Choroid plexus epithelial cell (primary cell): ENCODE results near the gene HLA-E.
"Not testable (repeated sequence)": the region's sequence is repeated elsewhere in the genome, so short reads cannot be mapped to it uniquely, and the experiment has no call there.

Experiments used
- DNase-seq: peaks from one replicate; pipeline ENCODE4 v3.0.0-alpha.2; 2010; ENCODE audit warnings: low read depth
- H3K4me3 ChIP-seq: 2 replicates; pipeline ENCODE4 v1.5.1; 2011; ENCODE audit warnings: low read depth, mild to moderate bottlenecking, control low read depth, low read length, moderate library complexity
- TF ChIP-seq, protein P1 (sequence below): conservative IDR thresholded peaks from 2 replicates; pipeline ENCODE4 v1.5.1; 2011; ENCODE audit warnings: low read depth, mild to moderate bottlenecking, control low read depth, inconsistent platforms, low read length, moderate library complexity

Gene HLA-E

DNA sequence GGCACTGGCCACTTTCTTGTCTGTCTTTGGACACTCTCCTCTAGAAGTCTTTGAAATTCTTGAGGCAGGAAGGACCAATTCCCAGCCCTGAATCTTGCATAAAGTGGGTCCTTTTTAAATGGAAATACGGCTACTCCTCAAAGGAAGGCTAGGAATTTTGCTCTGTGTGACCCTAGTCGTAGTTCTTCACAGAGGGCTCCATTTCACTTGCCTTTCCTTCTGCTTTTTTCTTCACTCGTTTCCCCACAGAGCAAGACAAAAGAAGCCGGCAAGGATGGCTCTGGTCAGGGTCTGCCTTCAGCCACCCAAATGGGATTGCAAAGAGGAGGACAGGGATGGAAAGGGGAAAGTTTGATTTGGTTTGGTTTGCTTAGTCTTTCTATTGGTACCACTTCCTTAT lies 25.8 kb downstream of the HLA-E start:
- TF ChIP-seq, protein P1, sequence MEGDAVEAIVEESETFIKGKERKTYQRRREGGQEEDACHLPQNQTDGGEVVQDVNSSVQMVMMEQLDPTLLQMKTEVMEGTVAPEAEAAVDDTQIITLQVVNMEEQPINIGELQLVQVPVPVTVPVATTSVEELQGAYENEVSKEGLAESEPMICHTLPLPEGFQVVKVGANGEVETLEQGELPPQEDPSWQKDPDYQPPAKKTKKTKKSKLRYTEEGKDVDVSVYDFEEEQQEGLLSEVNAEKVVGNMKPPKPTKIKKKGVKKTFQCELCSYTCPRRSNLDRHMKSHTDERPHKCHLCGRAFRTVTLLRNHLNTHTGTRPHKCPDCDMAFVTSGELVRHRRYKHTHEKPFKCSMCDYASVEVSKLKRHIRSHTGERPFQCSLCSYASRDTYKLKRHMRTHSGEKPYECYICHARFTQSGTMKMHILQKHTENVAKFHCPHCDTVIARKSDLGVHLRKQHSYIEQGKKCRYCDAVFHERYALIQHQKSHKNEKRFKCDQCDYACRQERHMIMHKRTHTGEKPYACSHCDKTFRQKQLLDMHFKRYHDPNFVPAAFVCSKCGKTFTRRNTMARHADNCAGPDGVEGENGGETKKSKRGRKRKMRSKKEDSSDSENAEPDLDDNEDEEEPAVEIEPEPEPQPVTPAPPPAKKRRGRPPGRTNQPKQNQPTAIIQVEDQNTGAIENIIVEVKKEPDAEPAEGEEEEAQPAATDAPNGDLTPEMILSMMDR = no peak
- no peak overlapping the region for H3K4me3 ChIP-seq
- no peak for DNase-seq

DNA sequence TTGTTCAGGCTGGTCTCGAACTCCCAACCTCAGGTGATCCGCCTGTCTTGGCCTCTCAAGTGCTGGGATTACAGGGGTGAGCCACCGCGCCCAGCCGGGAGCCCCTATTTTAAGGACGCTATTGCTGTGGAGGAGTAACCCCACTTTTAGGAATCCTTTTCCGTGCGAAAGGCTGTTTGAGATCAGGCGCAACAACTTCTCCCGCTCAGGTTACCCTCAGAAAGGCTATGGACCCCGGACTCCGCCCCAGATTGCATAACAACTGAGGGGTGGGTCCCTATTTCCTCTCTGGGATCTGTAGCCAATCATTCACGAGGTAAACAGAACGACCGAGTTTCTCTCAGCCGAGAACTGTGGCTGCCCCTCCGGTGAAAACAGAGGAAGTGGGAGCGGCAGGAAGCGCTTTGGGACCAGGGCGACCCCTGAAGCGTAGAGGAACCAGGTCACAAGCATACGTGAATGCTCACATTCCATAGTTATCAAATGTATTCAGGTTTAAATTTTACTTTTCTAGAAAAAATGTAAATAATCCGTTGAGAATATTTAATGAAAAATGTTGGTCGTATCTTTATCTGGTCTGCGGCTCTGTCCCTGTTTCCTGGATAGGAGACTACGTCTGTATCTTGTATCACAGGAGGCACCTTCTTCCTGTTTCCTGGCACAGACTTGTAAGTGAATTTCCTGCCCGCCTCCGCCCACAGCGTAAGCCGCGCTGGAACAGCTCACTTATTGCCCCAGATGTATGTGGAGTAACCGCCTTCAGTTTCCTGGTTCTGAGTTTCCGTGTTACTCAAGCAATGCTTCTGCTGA lies 26.8 kb downstream of the HLA-E start:
- DNase-seq = peak; percentile 98
- peak overlapping the region; percentile 50 for H3K4me3 ChIP-seq
- TF ChIP-seq, protein P1 = no peak

DNA sequence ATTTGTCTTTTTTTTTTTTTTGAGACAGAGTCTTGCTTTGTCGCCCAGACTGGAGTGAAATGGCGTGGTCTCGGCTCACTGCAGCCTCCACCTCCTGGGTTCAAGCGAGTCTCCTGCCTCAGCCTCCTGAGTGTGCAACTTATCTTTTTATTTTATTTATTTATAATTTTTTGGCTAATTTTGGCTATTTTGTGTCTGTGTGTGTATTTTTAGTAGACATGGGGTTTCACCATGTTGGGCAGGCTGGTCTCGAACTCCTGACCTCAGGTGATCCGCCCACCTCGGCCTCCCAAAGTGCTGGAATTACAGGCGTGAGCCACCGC lies 27.4 kb downstream of the HLA-E start:
- not testable (repeated sequence) for DNase-seq
- H3K4me3 ChIP-seq = peak overlapping the region; percentile 50

GRCh38 chr6:30517767-30518504 lies 28.6 kb downstream of the HLA-E start:
- DNase-seq, H3K4me3 ChIP-seq: not testable (repeated sequence)

GRCh38 chr6:30518505-30519145 lies 29.3 kb downstream of the HLA-E start:
- not testable (repeated sequence) for H3K4me3 ChIP-seq, DNase-seq

GRCh38 chr6:30520522-30520921 lies 31.2 kb downstream of the HLA-E start:
- H3K4me3 ChIP-seq = no peak overlapping the region
- TF ChIP-seq, protein P1 = no peak

DNA sequence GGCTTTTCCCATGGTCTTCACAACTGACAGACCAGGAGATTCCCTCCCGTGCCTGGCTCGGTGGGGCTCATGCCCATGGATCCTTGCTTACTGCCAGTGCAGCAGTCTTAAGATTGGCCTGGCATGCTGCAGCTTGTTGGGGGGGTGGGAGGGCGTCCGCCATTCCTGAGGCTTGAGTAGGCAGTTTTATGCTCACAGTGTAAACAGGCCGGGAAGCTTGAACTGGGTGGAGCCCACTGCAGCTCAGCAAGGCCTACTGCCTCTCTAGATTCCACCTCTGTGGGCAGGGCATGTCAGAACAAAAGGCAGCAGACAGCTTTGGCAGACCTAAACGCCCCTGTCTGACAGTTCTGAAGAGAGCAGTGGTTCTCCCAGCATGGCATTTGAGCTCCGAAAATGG lies 31.8 kb downstream of the HLA-E start:
- DNase-seq = peak; percentile 30
- H3K4me3 ChIP-seq = not testable (repeated sequence)

More at GRCh38 chr6:30520522-30520921, 31.2 kb downstream of the HLA-E start:
- DNase-seq = no peak

- not testable (repeated sequence) for DNase-seq
These were observed 32.6 kb downstream of the HLA-E start for GRCh38 chr6:30521952-30522351.

GRCh38 chr6:30526444-30526843 lies 37.1 kb downstream of the HLA-E start:
- not testable (repeated sequence) for DNase-seq, H3K4me3 ChIP-seq

More at GRCh38 chr6:30521952-30522351, 32.6 kb downstream of the HLA-E start:
- not testable (repeated sequence) for H3K4me3 ChIP-seq

- H3K4me3 ChIP-seq, DNase-seq: not testable (repeated sequence)
These were observed 40.1 kb downstream of the HLA-E start for GRCh38 chr6:30529349-30529875.
